Neural cell (in vitro differentiated cells): ENCODE measurements around the gene OR1J1. TPM values are rescaled to one million over a fixed set of nuclear protein-coding genes. Genes with fewer than 3 reads are reported as not detected.

Source experiments
- H2AFZ ChIP-seq: fragments of 200-600, 300-800 bp; sonication (generic), shearing (Covaris generic); 2 replicates; pipeline ENCODE4 v1.6.0; 2014; ENCODE audit warnings: low read depth, mild to moderate bottlenecking, antibody characterized with exemption, low read length, moderate library complexity
- H3F3A ChIP-seq: fragments of 200-600 bp; shearing (Covaris generic); 2 replicates; pipeline ENCODE4 v1.6.1; 2016; ENCODE audit warnings: mild to moderate bottlenecking, moderate library complexity, mixed read lengths, antibody characterized with exemption, low read length; ENCODE audit not compliant: insufficient read depth, poor library complexity, severe bottlenecking
- H3K27ac ChIP-seq: fragments of 200-600, 300-800 bp; sonication (generic), shearing (Covaris generic); 2 replicates; pipeline ENCODE4 v1.5.1; 2014; ENCODE audit warnings: mild to moderate bottlenecking, low read length, moderate library complexity
- H3K27me3 ChIP-seq: fragments of 300-800, 200-600 bp; sonication (generic), shearing (Covaris generic); 2 replicates; pipeline ENCODE4 v1.6.0; 2014; ENCODE audit warnings: mild to moderate bottlenecking, low read depth, low read length, moderate library complexity; ENCODE audit not compliant: insufficient read depth
- H3K36me3 ChIP-seq: fragments of 300-800, 200-600 bp; sonication (generic), shearing (Covaris generic); 2 replicates; pipeline ENCODE4 v1.5.1; 2014; ENCODE audit warnings: mild to moderate bottlenecking, antibody characterized with exemption, low read length, moderate library complexity; ENCODE audit not compliant: insufficient read depth
- H3K4me2 ChIP-seq: fragments of 300-800, 200-600 bp; sonication (generic), shearing (Covaris generic); 2 replicates; pipeline ENCODE4 v1.6.0; 2014; ENCODE audit warnings: mild to moderate bottlenecking, low read length
- H3K4me3 ChIP-seq: fragments of 300-800, 200-600 bp; sonication (generic), shearing (Covaris generic); 2 replicates; pipeline ENCODE4 v1.5.1; 2014; ENCODE audit warnings: mild to moderate bottlenecking, low read length, moderate library complexity
- H3K79me2 ChIP-seq: fragments of 200-600 bp; shearing (Covaris generic); replicated peaks from 2 replicates; pipeline ENCODE4 v1.6.0; 2014; ENCODE audit warnings: mild to moderate bottlenecking, low read length, moderate library complexity; ENCODE audit not compliant: insufficient read depth
- H3K9ac ChIP-seq: fragments of 300-800, 200-600 bp; sonication (generic), shearing (Covaris generic); 2 replicates; pipeline ENCODE4 v1.6.1; 2016; ENCODE audit warnings: mild to moderate bottlenecking, low read length, mixed read lengths
- H3K9me2 ChIP-seq: fragments of 200-600 bp; shearing (Covaris generic); 2 replicates; pipeline ENCODE4 v1.6.1; 2016; ENCODE audit warnings: mild to moderate bottlenecking, low read length, mixed read lengths; ENCODE audit not compliant: insufficient read depth
- H3K9me3 ChIP-seq: fragments of 200-600, 300-800 bp; sonication (generic), shearing (Covaris generic); 2 replicates; pipeline ENCODE4 v1.6.1; 2016; ENCODE audit warnings: mild to moderate bottlenecking, mixed run types, low read length, moderate library complexity, mixed read lengths
- H4K20me1 ChIP-seq: fragments of 200-600 bp; shearing (Covaris generic); 2 replicates; pipeline ENCODE4 v1.6.1; 2016; ENCODE audit warnings: mild to moderate bottlenecking, mixed run types; ENCODE audit not compliant: insufficient read depth
- EP300 ChIP-seq: fragments of 450-650 bp; conservative IDR thresholded peaks from 2 replicates; pipeline ENCODE4 v1.6.1; 2014; ENCODE audit warnings: antibody characterized with exemption, mild to moderate bottlenecking, moderate library complexity; ENCODE audit not compliant: poor library complexity, severe bottlenecking
- EZH2 ChIP-seq: fragments of 200-600, 300-800 bp; shearing (Covaris generic), sonication (generic); IDR thresholded peaks from 2 replicates; pipeline ENCODE4 v1.6.1; 2014; ENCODE audit warnings: antibody characterized with exemption, low read length, borderline replicate concordance, mild to moderate bottlenecking; ENCODE audit not compliant: insufficient read depth, poor library complexity, severe bottlenecking
- MXI1 ChIP-seq: fragments of 450-650 bp; conservative IDR thresholded peaks from 2 replicates; pipeline ENCODE4 v1.6.1; 2014; ENCODE audit warnings: antibody characterized with exemption, mild to moderate bottlenecking; ENCODE audit not compliant: poor library complexity, severe bottlenecking
- POLR2AphosphoS5 ChIP-seq: IDR thresholded peaks from 2 replicates; pipeline ENCODE4 v1.6.1; 2012
- RAD21 ChIP-seq: fragments of 450-650 bp; conservative IDR thresholded peaks from 2 replicates; pipeline ENCODE4 v1.6.1; 2014; ENCODE audit warnings: antibody characterized with exemption, mild to moderate bottlenecking, moderate library complexity
- REST ChIP-seq: IDR thresholded peaks from 2 replicates; pipeline ENCODE4 v1.6.1; 2012; ENCODE audit warnings: borderline replicate concordance
- SMC3 ChIP-seq: fragments of 450-650 bp; conservative IDR thresholded peaks from 2 replicates; pipeline ENCODE4 v1.6.1; 2014; ENCODE audit warnings: antibody characterized with exemption, mild to moderate bottlenecking, moderate library complexity; ENCODE audit not compliant: poor library complexity
- TAF1 ChIP-seq: IDR thresholded peaks from 2 replicates; pipeline ENCODE4 v1.6.1; 2012; ENCODE audit warnings: low read depth
- polyA plus RNA-seq: library from polyadenylated mRNA; depleted of rRNA; stranded (reverse); fragments of >200 nt; gene quantifications from 2 replicates; pipeline ENCODE4 v1.2.3, GENCODE V29; 2014
- TF ChIP-seq, protein P1 (sequence below): fragments of 450-650 bp; IDR thresholded peaks from 2 replicates; pipeline ENCODE4 v1.5.1; 2014; ENCODE audit warnings: antibody characterized with exemption, mild to moderate bottlenecking, moderate library complexity; ENCODE audit not compliant: poor library complexity, severe bottlenecking

Gene OR1J1
- polyA plus RNA-seq, 1 donor from 2014 or later, result not detected

GRCh38 chr9:122498883-122499288 lies 21.2 kb upstream of the OR1J1 start:
- Histone ChIP-seq H3K79me2 (no peaks in the 10 kb centered on the region), H3K9ac (no peak overlapping the region), H3K4me3 (no peak overlapping the region), H4K20me1 (no peaks in the 10 kb centered on the region), H3K9me3 (no peaks in the 10 kb centered on the region), H3K27me3 (no peaks in the 10 kb centered on the region), H3K9me2 (no peaks in the 10 kb centered on the region), H3K36me3 (no peaks in the 10 kb centered on the region), H3K4me2 (no peak overlapping the region), H3K27ac (no peak overlapping the region), H3F3A (no peaks in the 10 kb centered on the region), H2AFZ (no peak overlapping the region)
- TF ChIP-seq, protein P1, sequence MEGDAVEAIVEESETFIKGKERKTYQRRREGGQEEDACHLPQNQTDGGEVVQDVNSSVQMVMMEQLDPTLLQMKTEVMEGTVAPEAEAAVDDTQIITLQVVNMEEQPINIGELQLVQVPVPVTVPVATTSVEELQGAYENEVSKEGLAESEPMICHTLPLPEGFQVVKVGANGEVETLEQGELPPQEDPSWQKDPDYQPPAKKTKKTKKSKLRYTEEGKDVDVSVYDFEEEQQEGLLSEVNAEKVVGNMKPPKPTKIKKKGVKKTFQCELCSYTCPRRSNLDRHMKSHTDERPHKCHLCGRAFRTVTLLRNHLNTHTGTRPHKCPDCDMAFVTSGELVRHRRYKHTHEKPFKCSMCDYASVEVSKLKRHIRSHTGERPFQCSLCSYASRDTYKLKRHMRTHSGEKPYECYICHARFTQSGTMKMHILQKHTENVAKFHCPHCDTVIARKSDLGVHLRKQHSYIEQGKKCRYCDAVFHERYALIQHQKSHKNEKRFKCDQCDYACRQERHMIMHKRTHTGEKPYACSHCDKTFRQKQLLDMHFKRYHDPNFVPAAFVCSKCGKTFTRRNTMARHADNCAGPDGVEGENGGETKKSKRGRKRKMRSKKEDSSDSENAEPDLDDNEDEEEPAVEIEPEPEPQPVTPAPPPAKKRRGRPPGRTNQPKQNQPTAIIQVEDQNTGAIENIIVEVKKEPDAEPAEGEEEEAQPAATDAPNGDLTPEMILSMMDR, result peak; percentile 44
- no peak for TF ChIP-seq TAF1

GRCh38 chr9:122479062-122479461 lies 1.3 kb upstream of the OR1J1 start:
- H3K4me3 ChIP-seq, result no peak overlapping the region
- H3K79me2 ChIP-seq, result no peaks in the 10 kb centered on the region
- H3K9ac ChIP-seq, result no peak overlapping the region
- H3K27ac ChIP-seq, result no peak overlapping the region
- H2AFZ ChIP-seq, result no peak overlapping the region
- no peak overlapping the region for H3K4me2 ChIP-seq
- TF ChIP-seq REST (no peak), EP300 (no peak), EZH2 (no peak), POLR2AphosphoS5 (no peak), SMC3 (no peak), MXI1 (no peak), RAD21 (no peak), TAF1 (no peak)
- TF ChIP-seq, protein P1, result no peak
- no peaks in the 10 kb centered on the region for H4K20me1 ChIP-seq
- H3K36me3 ChIP-seq, result no peaks in the 10 kb centered on the region
- H3K9me3 ChIP-seq, result no peaks in the 10 kb centered on the region
- H3F3A ChIP-seq, result no peaks in the 10 kb centered on the region
- no peaks in the 10 kb centered on the region for H3K27me3 ChIP-seq
- H3K9me2 ChIP-seq, result no peaks in the 10 kb centered on the region
